ENCODE results near the gene PLEKHA8. TPM values are rescaled to one million over a fixed set of nuclear protein-coding genes. Genes with fewer than 3 reads are reported as not detected.
A peak's percentile ranks its signal among the peaks of the same experiment; 100 is the strongest.

PLEKHA8 gene
- total RNA-seq, 1 donor from 2014 or later, result 43.5 TPM

DNA sequence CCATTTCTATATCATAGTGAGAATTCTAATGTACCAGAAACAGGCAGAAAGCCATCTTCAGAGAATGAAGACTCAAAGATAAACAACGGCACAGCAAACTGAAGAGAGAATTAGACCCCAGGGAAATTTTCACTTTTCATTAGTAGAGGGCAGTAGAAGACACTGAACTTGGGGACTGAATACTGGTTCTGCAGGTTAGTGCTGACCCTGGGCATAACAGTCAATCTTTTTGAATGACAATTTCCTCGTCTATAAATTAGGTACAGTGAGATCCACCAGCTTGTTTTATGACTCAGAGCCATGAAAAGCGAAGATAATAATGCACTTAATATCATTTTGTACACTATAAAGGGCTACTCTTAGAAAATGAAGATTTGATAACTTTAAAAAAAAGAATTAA lies 15.5 kb upstream of the PLEKHA8 start:
- TF ChIP-seq CTCF (IDR thresholded peaks at IDR 0.05; ENCODE audit: unreplicated experiment), result no peak
- Mint-ChIP-seq H3K27ac (peak overlapping the region; percentile 8), H3K27me3 (ENCODE audit: low read depth) (no peaks in the 10 kb centered on the region), H3K4me1 (peaks cover 8% of the 10 kb centered on the region), H3K4me3 (no peak overlapping the region), H3K9me3 (no peaks in the 10 kb centered on the region), H3K36me3 (peaks cover 11% of the 10 kb centered on the region)
- no peak for DNase-seq (ENCODE audit: low spot score in 2 of 2, unreplicated experiment in 2 of 2)

- DNase-seq (ENCODE audit: low spot score in 2 of 2, unreplicated experiment in 2 of 2), result no peak
- Mint-ChIP-seq H3K9me3 (no peaks in the 10 kb centered on the region), H3K27ac (no peak overlapping the region), H3K27me3 (ENCODE audit: low read depth) (no peaks in the 10 kb centered on the region), H3K4me1 (peaks cover 12% of the 10 kb centered on the region), H3K36me3 (peaks cover 15% of the 10 kb centered on the region), H3K4me3 (no peak overlapping the region)
- no peak for TF ChIP-seq CTCF (IDR thresholded peaks at IDR 0.05; ENCODE audit: unreplicated experiment)
These were observed 9.8 kb upstream of the PLEKHA8 start for GRCh38 chr7:30018451-30018850.

DNA sequence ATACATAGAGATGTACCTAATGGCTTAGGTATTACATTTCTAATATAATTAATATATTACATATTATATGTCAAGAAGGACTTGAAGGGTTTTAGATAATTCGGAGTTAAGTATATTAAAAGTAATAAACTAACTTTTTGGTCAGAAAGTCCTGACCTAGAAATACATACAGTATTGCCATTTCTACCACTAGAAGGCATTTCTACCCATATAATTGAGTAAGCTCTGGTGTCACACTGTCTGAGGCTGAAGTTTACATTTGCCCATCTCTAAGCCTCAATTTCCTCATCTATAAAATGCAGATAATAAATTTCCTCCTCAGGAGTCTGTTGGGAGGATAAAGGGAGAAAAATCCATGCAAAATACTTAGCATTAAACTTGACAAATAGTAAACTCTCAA lies 8.8 kb upstream of the PLEKHA8 start:
- DNase-seq (ENCODE audit: low spot score in 2 of 2, unreplicated experiment in 2 of 2), result no peak
- H3K9me3 Mint-ChIP-seq, result no peaks in the 10 kb centered on the region
- H3K27me3 Mint-ChIP-seq (ENCODE audit: low read depth), result no peaks in the 10 kb centered on the region
- H3K27ac Mint-ChIP-seq, result no peak overlapping the region
- peaks cover 19% of the 10 kb centered on the region for H3K4me1 Mint-ChIP-seq
- TF ChIP-seq CTCF (IDR thresholded peaks at IDR 0.05; ENCODE audit: unreplicated experiment), result no peak
- H3K36me3 Mint-ChIP-seq, result peaks cover 15% of the 10 kb centered on the region
- H3K4me3 Mint-ChIP-seq, result no peak overlapping the region

GRCh38 chr7:30019960-30020359 lies 8.3 kb upstream of the PLEKHA8 start:
- Mint-ChIP-seq H3K4me1 (peaks cover 24% of the 10 kb centered on the region), H3K27ac (no peak overlapping the region), H3K27me3 (ENCODE audit: low read depth) (no peaks in the 10 kb centered on the region), H3K9me3 (no peaks in the 10 kb centered on the region), H3K4me3 (no peak overlapping the region), H3K36me3 (peaks cover 12% of the 10 kb centered on the region)
- no peak for TF ChIP-seq CTCF (IDR thresholded peaks at IDR 0.05; ENCODE audit: unreplicated experiment)
- DNase-seq (ENCODE audit: low spot score in 2 of 2, unreplicated experiment in 2 of 2), result no peak

GRCh38 chr7:30020535-30020934 lies 7.7 kb upstream of the PLEKHA8 start:
- H3K4me3 Mint-ChIP-seq, result no peak overlapping the region
- peaks cover 30% of the 10 kb centered on the region for H3K4me1 Mint-ChIP-seq
- H3K27ac Mint-ChIP-seq, result no peak overlapping the region
- no peak for TF ChIP-seq CTCF (IDR thresholded peaks at IDR 0.05; ENCODE audit: unreplicated experiment)
- H3K36me3 Mint-ChIP-seq, result peaks cover 12% of the 10 kb centered on the region
- no peak for DNase-seq (ENCODE audit: low spot score in 2 of 2, unreplicated experiment in 2 of 2)
- no peaks in the 10 kb centered on the region for H3K9me3 Mint-ChIP-seq
- no peaks in the 10 kb centered on the region for H3K27me3 Mint-ChIP-seq (ENCODE audit: low read depth)

DNA sequence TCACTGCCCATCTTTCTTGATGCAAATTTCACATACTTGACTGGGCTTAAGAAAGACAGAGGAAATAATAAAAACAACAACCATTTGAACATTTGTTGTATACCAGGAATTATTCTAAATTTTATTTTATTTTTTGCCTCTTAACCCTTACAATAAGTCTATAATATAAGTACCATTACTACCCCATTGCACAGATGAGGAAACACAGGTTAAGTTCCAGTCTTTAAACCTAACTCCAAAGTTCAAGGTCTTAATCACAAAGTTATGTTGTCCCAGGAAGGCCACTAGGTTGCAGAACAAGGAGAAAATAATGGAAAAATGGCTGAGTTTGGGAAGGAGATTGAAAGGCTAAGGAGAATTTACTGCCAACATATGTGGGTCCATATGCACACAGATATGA lies 5.2 kb upstream of the PLEKHA8 start:
- no peak overlapping the region for H3K4me3 Mint-ChIP-seq
- no peak for TF ChIP-seq CTCF (IDR thresholded peaks at IDR 0.05; ENCODE audit: unreplicated experiment)
- H3K27ac Mint-ChIP-seq, result no peak overlapping the region
- H3K4me1 Mint-ChIP-seq, result peaks cover 42% of the 10 kb centered on the region
- no peaks in the 10 kb centered on the region for H3K27me3 Mint-ChIP-seq (ENCODE audit: low read depth)
- no peak for DNase-seq (ENCODE audit: low spot score in 2 of 2, unreplicated experiment in 2 of 2)
- peaks cover 4% of the 10 kb centered on the region for H3K36me3 Mint-ChIP-seq
- H3K9me3 Mint-ChIP-seq, result no peaks in the 10 kb centered on the region
